ENCODE measurements around the gene ELL3. TPM values are rescaled to one million over a fixed set of nuclear protein-coding genes. Genes with fewer than 3 reads are reported as not detected.

Gene ELL3, protein sequence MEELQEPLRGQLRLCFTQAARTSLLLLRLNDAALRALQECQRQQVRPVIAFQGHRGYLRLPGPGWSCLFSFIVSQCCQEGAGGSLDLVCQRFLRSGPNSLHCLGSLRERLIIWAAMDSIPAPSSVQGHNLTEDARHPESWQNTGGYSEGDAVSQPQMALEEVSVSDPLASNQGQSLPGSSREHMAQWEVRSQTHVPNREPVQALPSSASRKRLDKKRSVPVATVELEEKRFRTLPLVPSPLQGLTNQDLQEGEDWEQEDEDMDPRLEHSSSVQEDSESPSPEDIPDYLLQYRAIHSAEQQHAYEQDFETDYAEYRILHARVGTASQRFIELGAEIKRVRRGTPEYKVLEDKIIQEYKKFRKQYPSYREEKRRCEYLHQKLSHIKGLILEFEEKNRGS
- total RNA-seq (2021; fragmentation: NEBNext Ultra II Directional; extraction: Animal tissue kit (Norgen Biotek cat#: 25700)) (9.2 and 11.0 TPM in 2 replicates), polyA plus RNA-seq (2011; rRNA removed) (13.7 and 15.5 TPM in 2 replicates), polyA minus RNA-seq (2011; rRNA and poly(A)+ RNA removed) (26.8 and 31.5 TPM in 2 replicates)
- polyA plus RNA-seq (2011; cell fraction: cytosol; rRNA removed), result 15.8 TPM
- polyA plus RNA-seq (2011; cell fraction: nucleus; rRNA removed), result 20.9 TPM
- polyA plus RNA-seq (2012, experiment 1 of 2), result 6.7 to 10.4 TPM (median 8.4 TPM) in 4 replicates
- 5.6 TPM for polyA plus RNA-seq (2012, experiment 2 of 2)
- 5.5 TPM for polyA plus RNA-seq (2013, experiment 1 of 2)
- 5.8 TPM for polyA plus RNA-seq (2013, experiment 2 of 2)
- 10.0 TPM for polyA minus RNA-seq (2011; cell fraction: cytosol; rRNA and poly(A)+ RNA removed)
- polyA minus RNA-seq (2011; cell fraction: nucleus; rRNA and poly(A)+ RNA removed), result 14.1 TPM
- long read RNA-seq, experiment 1, partial matches to known transcripts, result 0 of 1 reads
- long read RNA-seq, experiment 1, other reads (novel, unspliced or antisense), result 0 of 1 reads
- long read RNA-seq, experiment 2, transcript ELL3-201 (11 exons, 2,352 nt), result major isoform, 11 of 16 reads
- long read RNA-seq, experiment 2, partial matches to known transcripts, result 0 of 16 reads
- long read RNA-seq, experiment 2, other reads (novel, unspliced or antisense), result 4 of 16 reads

DNA sequence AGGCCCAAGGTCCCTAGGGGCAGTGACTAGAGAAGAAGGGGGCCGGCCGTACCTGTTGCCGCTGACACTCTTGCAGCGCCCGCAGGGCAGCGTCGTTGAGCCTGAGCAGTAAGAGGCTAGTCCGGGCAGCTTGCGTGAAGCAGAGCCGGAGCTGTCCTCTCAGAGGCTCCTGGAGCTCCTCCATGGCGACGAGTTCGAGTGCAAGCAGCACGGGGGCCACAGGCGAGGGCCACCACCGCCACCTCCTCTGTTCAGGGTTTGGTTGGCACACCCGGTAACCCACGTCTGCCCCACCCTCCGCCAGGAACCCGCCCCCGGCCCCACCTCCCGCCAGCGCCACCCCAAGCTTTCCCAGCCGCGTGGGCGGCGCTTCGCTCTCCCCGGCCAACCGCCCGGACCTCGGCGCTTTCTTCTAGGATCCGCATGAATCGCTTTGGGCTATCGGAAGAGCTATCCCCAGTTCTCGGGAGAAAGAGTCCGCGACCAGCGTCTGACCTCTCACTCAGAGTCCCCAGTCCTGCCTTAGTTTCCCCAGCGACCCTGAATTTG lies at the start of gene ELL3:
ELL3 (minus strand) TSS at position 249 of the 549 bp plus-strand sequence; CDS start at position 184, 65 bp downstream.
- Histone ChIP-seq H2BK120ac (replicated peaks; ENCODE audit: low read depth, low read length) (no peak within 1 kb of the TSS), H2BK5ac (ENCODE audit: low read depth, low read length) (peak within 1 kb of the TSS; percentile 60; the same call in 1 of the 2 replicates), H3K18ac (ENCODE audit: extremely low read depth, low read length) (peak within 1 kb of the TSS; percentile 96), H3K4me3 (ENCODE audit: extremely low read depth in 1 of 4, insufficient read depth in 2 of 4, low read depth in 3 of 4, low read length in 4 of 4) (peak within 1 kb of the TSS; percentile 51 to 78 (median 71)), H2AFZ (ENCODE audit: low read length) (peak within 1 kb of the TSS; percentile 77; the same call in 1 of the 2 replicates), H4K5ac (ENCODE audit: insufficient read length, low read depth, low read length) (peak within 1 kb of the TSS; percentile 69), H3K4ac (replicated peaks; ENCODE audit: insufficient read length, low read depth, low read length) (no peak within 1 kb of the TSS), H4K8ac (ENCODE audit: extremely low read depth, insufficient read depth, low read length) (peak within 1 kb of the TSS; percentile 91), H4K91ac (replicated peaks; ENCODE audit: insufficient read length, low read length) (peak within 1 kb of the TSS; percentile 70), H2BK20ac (ENCODE audit: low read length) (no peak within 1 kb of the TSS), H3K27ac (ENCODE audit: low read depth, low read length) (no peak within 1 kb of the TSS), H3K4me1 (replicated peaks in 1 of 4; ENCODE audit: control insufficient read depth in 3 of 4, insufficient read depth in 4 of 4, low read length in 3 of 4) (peaks cover 0 to 12% (median 5%) of the 10 kb centered on the region in 4 experiments; a peak in 5 of 7 replicates), H3K23me2 (ENCODE audit: low read depth, low read length) (peaks cover 12% of the 10 kb centered on the region), H4K20me1 (replicated peaks in 1 of 2; ENCODE audit: control insufficient read depth in 1 of 2, insufficient read depth in 2 of 2, low read length in 2 of 2) (peaks cover 0 to 3% of the 10 kb centered on the region in 2 experiments), H2AK5ac (ENCODE audit: low read depth, low read length) (no peak within 1 kb of the TSS), H3K9ac (replicated peaks in 1 of 4; ENCODE audit: extremely low read depth in 1 of 4, low read depth in 3 of 4, low read length in 3 of 4) (peak within 1 kb of the TSS in 3 of 4 experiments; percentile 10 to 45 (median 40); a peak in 5 of 7 replicates), H3K14ac (ENCODE audit: insufficient read length) (no peak within 1 kb of the TSS), H3K79me1 (ENCODE audit: low read depth, low read length) (no peaks in the 10 kb centered on the region), H3K4me2 (ENCODE audit: insufficient read depth in 1 of 2, low read depth in 2 of 2, low read length in 2 of 2) (peak within 1 kb of the TSS; percentile 83 to 98), H2BK15ac (ENCODE audit: low read length) (peak within 1 kb of the TSS; percentile 99), H3K79me2 (ENCODE audit: control insufficient read depth in 1 of 2, insufficient read depth in 2 of 2, low read length in 2 of 2) (no peaks in the 10 kb centered on the region), H3K23ac (ENCODE audit: insufficient read length) (no peak within 1 kb of the TSS), H3K56ac (replicated peaks; ENCODE audit: insufficient read length, low read depth, low read length) (peak within 1 kb of the TSS; percentile 67), H3K36me3 (ENCODE audit: control insufficient read depth in 2 of 4, insufficient read depth in 4 of 4, low read length in 3 of 4) (peaks cover 10 to 23% (median 15%) of the 10 kb centered on the region in 4 experiments), H3K27me3 (replicated peaks in 1 of 4; ENCODE audit: control insufficient read depth in 3 of 4, extremely low read depth in 1 of 4, insufficient read depth in 3 of 4, low read length in 3 of 4) (peaks cover 0 to 2% (median 0%) of the 10 kb centered on the region in 4 experiments; a peak in 2 of 7 replicates), H3K9me3 (ENCODE audit: insufficient read depth in 2 of 2, low read depth in 1 of 2, low read length in 1 of 2) (no peaks in the 10 kb centered on the region), H2BK12ac (ENCODE audit: low read depth, low read length) (peak within 1 kb of the TSS; percentile 50; the same call in 1 of the 2 replicates)
- CTCF ChIA-PET (ENCODE audit: partially characterized antibody), result interaction anchor here (0.8 to 4.8 kb wide), 10 partner anchors 9 to 261 kb away, joined by 3 to 50 read pairs (median 5); partner anchors contain the start of genes HYPK, SERF2 and SERINC4
- DNase-seq (ENCODE audit: low read depth in 1 of 2, low spot score in 2 of 2), result peak in 1 of 2 experiments; percentile 33
- POLR2A ChIA-PET (ENCODE audit: partially characterized antibody), result interaction anchor here (0.7 to 4.8 kb wide), 9 partner anchors 8 to 104 kb away, joined by 3 to 54 read pairs (median 3); partner anchors contain the start of genes HYPK, MFAP1, SERF2 and SERINC4
- 6% methylated on average over 22 of the region's 41 CpGs; no CpG with 5 or more reads in 1 of the 2 experiments for WGBS, 2 experiments (ENCODE audit: extremely low coverage in 1 of 2, insufficient coverage in 1 of 2, insufficient read length in 1 of 2, insufficient replicate concordance in 2 of 2, low coverage in 1 of 2, low lambda C conversion rate in 2 of 2, missing lambda C conversion rate in 1 of 2)
- no peak for FAIRE-seq
- TF ChIP-seq ASH2L (IDR thresholded peaks at IDR 0.05; ENCODE audit: low read length), result peak; percentile 17
- TF ChIP-seq SAP30 (IDR thresholded peaks at IDR 0.05; ENCODE audit: insufficient read depth, insufficient replicate concordance, low read length), result peak; percentile 17
- TF ChIP-seq JUND (IDR thresholded peaks at IDR 0.05; ENCODE audit: low read length), result no peak
- TF ChIP-seq KDM4A (IDR thresholded peaks at IDR 0.05; ENCODE audit: low read depth, low read length, severe bottlenecking), result peak; percentile 29
- no peak for TF ChIP-seq CBX5 (IDR thresholded peaks at IDR 0.05; ENCODE audit: low read depth, low read length)
- peak; percentile 55; the same call in 1 of the 2 replicates for TF ChIP-seq EGR1 (IDR thresholded peaks at IDR 0.05; ENCODE audit: borderline replicate concordance, low read depth, low read length)
- 0 out of 2 replicates have a peak, but pooled peaks have one; percentile 19 for TF ChIP-seq PHF8 (conservative IDR thresholded peaks at IDR 0.05; ENCODE audit: low read depth, low read length)
